ENCODE data around the gene RNF215. TPM values are rescaled to one million over a fixed set of nuclear protein-coding genes. Genes with fewer than 3 reads are reported as not detected.

RNF215 gene
- total and polyA plus RNA-seq, 10 of the 15 experiments (the other 5 are each of a cell fraction or from before 2014, with no cell fraction given): 0.31 to 7.6 (median 3.0) TPM; not detected in 1

GRCh38 chr22:30347255-30347892, 39.8 kb downstream of the RNF215 start:
- in situ Hi-C loops (cut with MboI): no loop called here
- peak; percentile 93 for FAIRE-seq
- Histone ChIP-seq H3K4me2 (ENCODE audit: control insufficient read depth, insufficient read depth) (peak overlapping the region; percentile 49), H3K79me2 (ENCODE audit: control insufficient read depth, insufficient read depth, low read length) (peaks cover 44% of the 10 kb centered on the region), H3K4me1 (ENCODE audit: control insufficient read depth, insufficient read depth, low read length) (peaks cover 13% of the 10 kb centered on the region), H3K9me3 (replicated peaks; ENCODE audit: control insufficient read depth, insufficient read depth, low read length) (no peaks in the 10 kb centered on the region), H3K36me3 (ENCODE audit: control insufficient read depth in 2 of 2, insufficient read depth in 2 of 2, low read length in 1 of 2) (peaks cover 26 to 45% of the 10 kb centered on the region in 2 experiments), H3K9ac (ENCODE audit: control insufficient read depth, insufficient read depth, low read length) (no peak overlapping the region), H4K20me1 (ENCODE audit: control insufficient read depth, insufficient read depth) (no peaks in the 10 kb centered on the region), H2AFZ (ENCODE audit: control insufficient read depth, low read depth, low read length) (no peak overlapping the region), H3K27ac (ENCODE audit: control insufficient read depth, insufficient read depth) (peak overlapping the region; percentile 77), H3K4me3 (0 out of 2 replicates have a peak overlapping the region, but pooled peaks have one; percentile 28), H3K27me3 (replicated peaks in 1 of 2; ENCODE audit: control insufficient read depth in 2 of 2, insufficient read depth in 2 of 2, low read length in 1 of 2) (no peaks in the 10 kb centered on the region)
- 20% methylated on average over 5 of the region's 5 CpGs for WGBS (ENCODE audit: insufficient coverage, insufficient replicate concordance, low lambda C conversion rate, missing lambda C conversion rate)
- RAD21 ChIA-PET (ENCODE audit: unreplicated experiment): interaction anchor here (0.7 to 3.4 kb wide), 3 partner anchors 21 to 59 kb away, joined by 4 to 22 read pairs (median 4); partner anchors contain the start of gene TBC1D10A
- TF ChIP-seq YY1 (IDR thresholded peaks at IDR 0.05; ENCODE audit: low read depth, low read length) (no peak), PKNOX1 (IDR thresholded peaks at IDR 0.05) (peak; percentile 70)
- CTCF ChIA-PET: interaction anchor here (0.9 to 6.0 kb wide), 2 partner anchors 59 to 342 kb away, joined by 3 to 44 read pairs; partner anchors contain the start of gene CASTOR1
- BruUV-seq (replicated peaks): no TSS peak
- intact Hi-C loops (cut with micrococcal nuclease; ENCODE audit: unreplicated experiment): no loop called here
- SMC1A ChIA-PET (ENCODE audit: uncharacterized antibody, unreplicated experiment): interaction anchor here (0.7 to 2.4 kb wide), 7 partner anchors 11 to 59 kb away, joined by 3 to 8 read pairs (median 4); no protein-coding TSS in a partner anchor
- POLR2A ChIA-PET: interaction anchor here (0.9 to 5.7 kb wide), 3 partner anchors 9 to 32 kb away, joined by 3 to 27 read pairs (median 7); partner anchors contain the start of genes CCDC157, SF3A1 and TBC1D10A
- ATAC-seq: peak; percentile 69
- DNase-seq (ENCODE audit: low read depth, low spot score): no peak

GRCh38 chr22:30344447-30345200, 42.6 kb downstream of the RNF215 start:
- WGBS (ENCODE audit: insufficient coverage, insufficient replicate concordance, low lambda C conversion rate, missing lambda C conversion rate): 94% methylated on average over 13 of the region's 13 CpGs
- no peak overlapping the region for H2AFZ ChIP-seq (ENCODE audit: control insufficient read depth, low read depth, low read length)
- H3K4me3 ChIP-seq: no peak overlapping the region
- intact Hi-C loops (cut with micrococcal nuclease; ENCODE audit: unreplicated experiment) (no loop called here), in situ Hi-C loops (cut with MboI) (no loop called here)
- H3K9ac ChIP-seq (ENCODE audit: control insufficient read depth, insufficient read depth, low read length): no peak overlapping the region
- ATAC-seq (no peak), DNase-seq (ENCODE audit: low read depth, low spot score) (no peak), FAIRE-seq (no peak)
- no peaks in the 10 kb centered on the region for H3K9me3 ChIP-seq (replicated peaks; ENCODE audit: control insufficient read depth, insufficient read depth, low read length)
- H3K4me1 ChIP-seq (ENCODE audit: control insufficient read depth, insufficient read depth, low read length): peaks cover 13% of the 10 kb centered on the region
- H3K4me2 ChIP-seq (ENCODE audit: control insufficient read depth, insufficient read depth): no peak overlapping the region
- POLR2A ChIA-PET: interaction anchor here (1.0 kb wide), 1 partner anchor 19 kb away, joined by 3 read pairs; no protein-coding TSS in a partner anchor
- SMC1A ChIA-PET (ENCODE audit: uncharacterized antibody, unreplicated experiment): no interaction called here
- H4K20me1 ChIP-seq (ENCODE audit: control insufficient read depth, insufficient read depth): no peaks in the 10 kb centered on the region
- CTCF ChIA-PET: interaction anchor here (1.2 kb wide), 1 partner anchor 9 kb away, joined by 3 read pairs; no protein-coding TSS in a partner anchor
- H3K79me2 ChIP-seq (ENCODE audit: control insufficient read depth, insufficient read depth, low read length): peaks cover 22% of the 10 kb centered on the region
- RAD21 ChIA-PET (ENCODE audit: unreplicated experiment): interaction anchor here (1.0 kb wide), 1 partner anchor 57 kb away, joined by 3 read pairs; no protein-coding TSS in a partner anchor
- no peak overlapping the region for H3K27ac ChIP-seq (ENCODE audit: control insufficient read depth, insufficient read depth)
- BruUV-seq (replicated peaks): no TSS peak
- peaks cover 42 to 44% of the 10 kb centered on the region in 2 experiments for H3K36me3 ChIP-seq (ENCODE audit: control insufficient read depth in 2 of 2, insufficient read depth in 2 of 2, low read length in 1 of 2)
- no peaks in the 10 kb centered on the region for H3K27me3 ChIP-seq (replicated peaks in 1 of 2; ENCODE audit: control insufficient read depth in 2 of 2, insufficient read depth in 2 of 2, low read length in 1 of 2)
- TF ChIP-seq ZBTB11 (CRISPR knock-in tag; IDR thresholded peaks at IDR 0.05) (no peak), NFYB (IDR thresholded peaks at IDR 0.05; ENCODE audit: insufficient read depth, low read depth, low read length) (no peak), SREBF1 (IDR thresholded peaks at IDR 0.05; ENCODE audit: low read length) (no peak), RUNX3 (IDR thresholded peaks at IDR 0.05; ENCODE audit: low read length) (no peak), SUPT20H (IDR thresholded peaks at IDR 0.05; ENCODE audit: borderline replicate concordance, control insufficient read depth, low read depth, low read length) (no peak), ELK1 (IDR thresholded peaks at IDR 0.05; ENCODE audit: low read depth, low read length) (no peak)

All from GM12878 (cell line).